H1 (cell line): ENCODE measurements around the gene AMN1. TPM values are rescaled to one million over a fixed set of nuclear protein-coding genes. Genes with fewer than 3 reads are reported as not detected.

Experiments
- JUND ChIP-seq: IDR thresholded peaks from 2 replicates; pipeline ENCODE4 v1.6.1; 2011; ENCODE audit warnings: mild to moderate bottlenecking, improper control_type of control experiment, low read length
- KDM1A ChIP-seq: fragments of 200-600, 300-600 bp; sonication (generic); IDR thresholded peaks from 2 replicates; pipeline ENCODE4 v1.7.1; 2016; ENCODE audit warnings: mild to moderate bottlenecking, low read length, borderline replicate concordance
- SIN3A ChIP-seq, 2 experiments: IDR thresholded peaks in 1 of 2; conservative IDR thresholded peaks in 1 of 2; 2 replicates each; pipeline ENCODE4 v1.6.1; 2011 to 2012; ENCODE audit warnings: low read length in 2 of 2, improper control_type of control experiment in 1 of 2, low read depth in 1 of 2, mild to moderate bottlenecking in 1 of 2
- polyA plus RNA-seq, 7 experiments: library from polyadenylated mRNA; depleted of rRNA in 3 of 7; stranded (reverse) in 5 of 7; unstranded in 2 of 7; fragments of >200 nt in 5 of 7; fragments of 200-250 nt in 2 of 7; gene quantifications; 1 replicate in 5 of 7; 2 replicates in 1 of 7; 4 replicates in 1 of 7; pipeline versions ENCODE4 v1.2.1 to v1.2.3, GENCODE V29; 2011 to 2013; ENCODE audit warnings: missing spikeins in 2 of 7, mixed read lengths in 2 of 7
- total RNA-seq: library from RNA; stranded (reverse); fragmentation: NEBNext Ultra II Directional; extraction: Animal tissue kit (Norgen Biotek cat#: 25700); gene quantifications from 2 replicates; pipeline ENCODE4 v1.2.1, GENCODE V29; 2021

Gene AMN1
- total and polyA plus RNA-seq, 2 of the 8 experiments (the other 6 are each of a cell fraction or from before 2014, with no cell fraction given) = 7.5 to 13.8 TPM

DNA sequence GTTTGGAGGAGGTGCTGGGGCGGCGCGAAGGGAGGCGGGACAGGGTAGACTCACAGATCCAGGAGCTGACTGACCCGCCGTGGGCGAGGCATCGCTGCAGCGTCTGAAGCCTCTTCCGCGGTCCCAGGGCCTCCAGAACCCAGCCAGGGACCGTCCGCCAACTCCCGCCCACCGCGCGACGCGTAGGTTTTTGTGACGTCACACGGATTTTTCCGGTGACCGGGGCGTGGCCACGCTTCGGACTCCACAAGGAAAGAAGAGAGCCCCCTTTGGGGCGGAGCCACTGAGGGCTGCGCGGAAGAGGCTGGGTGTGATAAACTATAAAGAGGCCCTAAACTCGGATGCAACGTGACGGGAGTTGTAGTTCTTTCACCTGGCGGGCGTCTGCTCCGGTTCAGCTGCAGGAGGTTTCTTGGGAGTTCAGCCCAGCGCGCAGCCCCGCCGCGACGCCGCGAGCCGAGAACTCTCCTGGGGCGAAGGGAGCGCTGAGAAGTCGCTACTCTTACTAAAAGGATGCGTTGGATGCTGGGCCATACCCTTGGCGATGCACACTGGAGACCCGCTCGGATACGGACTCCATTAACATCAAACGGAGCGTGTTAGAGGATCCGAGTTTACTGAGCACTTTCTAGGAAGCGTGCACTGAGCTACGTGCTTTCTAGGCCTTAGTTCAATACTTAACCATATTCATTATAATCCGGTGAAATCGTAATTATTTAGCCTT lies at the start of gene AMN1 (continued):
- TF ChIP-seq KDM1A = no peak
- no peak for TF ChIP-seq JUND
- TF ChIP-seq SIN3A (conservative IDR thresholded peaks at IDR 0.05 in 1 of 2, IDR thresholded peaks at IDR 0.05 in 1 of 2; ENCODE audit: low read depth in 1 of 2, low read length in 2 of 2) = 0 out of 4 replicates have a peak, but pooled peaks of 1 of the 2 experiments have one; percentile 17
